ENCODE data around the gene CHSY1.

Gene CHSY1

DNA sequence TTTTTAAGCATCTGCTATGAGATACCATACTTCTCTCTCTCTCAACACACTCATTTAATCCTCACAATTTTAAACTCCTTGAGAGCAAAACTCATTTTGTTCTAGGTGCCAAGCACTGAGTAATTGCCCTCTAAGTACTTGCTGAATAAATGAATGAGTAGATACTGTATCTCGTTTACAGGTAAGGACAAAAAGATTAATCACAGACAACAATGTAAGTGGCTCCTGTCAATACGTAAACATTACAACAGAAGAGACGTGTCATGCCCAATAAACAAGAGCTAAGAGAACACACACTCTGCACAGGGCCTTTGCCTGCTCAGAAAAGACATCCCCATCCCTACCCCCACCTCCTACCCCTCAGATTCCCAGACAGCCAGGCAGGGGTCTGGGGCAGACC, 59.8 kb downstream of the CHSY1 start:
- Histone ChIP-seq H3K36me3 (ENCODE audit: control insufficient read depth in 1 of 2, insufficient read depth in 2 of 2, low read length in 2 of 2) (no peaks in the 10 kb centered on the region), H4K12ac (ENCODE audit: low read depth, low read length) (no peak overlapping the region), H3K27me3 (ENCODE audit: insufficient read depth, low read length) (no peaks in the 10 kb centered on the region), H2BK12ac (ENCODE audit: low read length) (no peak overlapping the region), H3K9me3 (ENCODE audit: insufficient read depth, low read depth, low read length) (no peaks in the 10 kb centered on the region), H3K14ac (ENCODE audit: low read length) (no peak overlapping the region), H4K8ac (ENCODE audit: low read depth, low read length) (no peak overlapping the region), H2AK5ac (ENCODE audit: low read length) (no peak overlapping the region), H3K4me2 (ENCODE audit: low read length) (no peak overlapping the region), H2AFZ (ENCODE audit: insufficient read depth, low read length, poor library complexity) (no peak overlapping the region), H3K79me2 (ENCODE audit: control insufficient read depth, insufficient read depth, low read length, poor library complexity) (peaks cover 2% of the 10 kb centered on the region), H2BK5ac (ENCODE audit: low read depth, low read length, poor library complexity) (no peak overlapping the region), H3K9ac (ENCODE audit: low read length) (no peak overlapping the region), H4K91ac (ENCODE audit: low read depth, low read length) (no peak overlapping the region), H3K18ac (ENCODE audit: low read length) (no peak overlapping the region), H3K4me3 (ENCODE audit: low read depth, low read length) (no peak overlapping the region), H2BK120ac (ENCODE audit: insufficient read depth, low read length, poor library complexity) (no peak overlapping the region), H3K4me1 (ENCODE audit: control insufficient read depth in 1 of 2, insufficient read depth in 2 of 2, low read length in 2 of 2) (peaks cover 4 to 11% of the 10 kb centered on the region in 2 experiments), H3K79me1 (ENCODE audit: low read length) (no peaks in the 10 kb centered on the region), H3K4ac (ENCODE audit: low read depth, low read length) (no peak overlapping the region), H3K23ac (ENCODE audit: low read length) (no peak overlapping the region), H3K27ac (ENCODE audit: low read depth, low read length) (no peak overlapping the region)
- WGBS (ENCODE audit: extremely low coverage, insufficient coverage, insufficient read length), result no CpG with 5 or more reads among the region's 3 CpGs
- no peak for DNase-seq

DNA sequence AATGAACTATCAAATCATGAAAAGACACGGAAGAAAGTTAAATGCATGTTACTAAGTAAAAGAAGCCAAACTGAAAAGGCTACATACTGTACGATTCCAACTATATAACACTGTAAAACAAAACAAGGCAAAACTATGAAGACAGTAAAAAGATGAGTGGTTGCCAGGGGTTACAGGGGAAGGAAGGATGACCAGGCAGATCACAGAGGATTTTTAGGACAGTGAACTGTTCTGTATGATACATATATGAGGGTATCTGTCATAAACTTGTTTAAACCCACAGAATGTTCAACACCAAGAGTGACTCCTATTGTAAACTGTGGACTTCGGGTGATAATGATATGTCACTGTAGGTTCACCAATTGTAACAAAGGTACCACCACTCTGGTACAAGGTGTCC, 60.6 kb downstream of the CHSY1 start:
- Histone ChIP-seq H3K79me2 (ENCODE audit: control insufficient read depth, insufficient read depth, low read length, poor library complexity) (peaks cover 2% of the 10 kb centered on the region), H2BK12ac (ENCODE audit: low read length) (no peak overlapping the region), H4K12ac (ENCODE audit: low read depth, low read length) (no peak overlapping the region), H3K4me2 (ENCODE audit: low read length) (no peak overlapping the region), H4K8ac (ENCODE audit: low read depth, low read length) (no peak overlapping the region), H4K91ac (ENCODE audit: low read depth, low read length) (no peak overlapping the region), H3K4me1 (ENCODE audit: control insufficient read depth in 1 of 2, insufficient read depth in 2 of 2, low read length in 2 of 2) (peaks cover 4 to 11% of the 10 kb centered on the region in 2 experiments), H3K9me3 (ENCODE audit: insufficient read depth, low read depth, low read length) (no peaks in the 10 kb centered on the region), H3K27me3 (ENCODE audit: insufficient read depth, low read length) (no peaks in the 10 kb centered on the region), H3K27ac (ENCODE audit: low read depth, low read length) (no peak overlapping the region), H3K18ac (ENCODE audit: low read length) (no peak overlapping the region), H3K9ac (ENCODE audit: low read length) (no peak overlapping the region), H3K79me1 (ENCODE audit: low read length) (no peaks in the 10 kb centered on the region), H3K4me3 (ENCODE audit: low read depth, low read length) (no peak overlapping the region), H2AFZ (ENCODE audit: insufficient read depth, low read length, poor library complexity) (no peak overlapping the region), H3K36me3 (ENCODE audit: control insufficient read depth in 1 of 2, insufficient read depth in 2 of 2, low read length in 2 of 2) (no peaks in the 10 kb centered on the region), H2AK5ac (ENCODE audit: low read length) (no peak overlapping the region), H3K14ac (ENCODE audit: low read length) (no peak overlapping the region), H3K23ac (ENCODE audit: low read length) (no peak overlapping the region), H2BK5ac (ENCODE audit: low read depth, low read length, poor library complexity) (no peak overlapping the region), H3K4ac (ENCODE audit: low read depth, low read length) (no peak overlapping the region), H2BK120ac (ENCODE audit: insufficient read depth, low read length, poor library complexity) (no peak overlapping the region)
- no peak for DNase-seq
- WGBS (ENCODE audit: extremely low coverage, insufficient coverage, insufficient read length), result no CpG with 5 or more reads among the region's 3 CpGs

DNA sequence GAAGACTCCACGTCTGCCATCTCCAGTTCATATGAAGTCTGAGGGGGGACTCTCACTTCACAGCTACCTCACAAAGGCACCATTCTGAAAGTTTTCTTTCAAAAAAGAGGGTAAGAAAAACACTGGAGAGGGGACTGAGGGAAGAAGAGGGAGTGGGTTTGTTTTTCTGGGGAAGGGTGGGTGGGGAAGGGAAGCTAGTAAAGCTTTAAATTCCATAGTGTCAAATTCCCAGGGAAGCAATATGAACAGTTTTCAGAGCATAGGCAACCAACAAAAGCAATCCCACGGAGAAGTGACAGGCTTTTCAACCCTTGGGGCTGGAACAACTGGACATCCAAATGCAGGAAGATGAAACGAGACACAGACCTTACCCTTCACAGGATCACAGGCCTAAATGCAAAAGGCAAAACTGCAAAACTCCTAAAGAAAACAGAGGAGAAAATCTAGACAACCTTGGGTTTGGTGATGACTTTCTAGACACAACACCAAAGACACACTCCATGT, 61.7 kb downstream of the CHSY1 start:
- no peak overlapping the region for H4K12ac ChIP-seq (ENCODE audit: low read depth, low read length)
- no CpG with 5 or more reads among the region's 3 CpGs for WGBS (ENCODE audit: extremely low coverage, insufficient coverage, insufficient read length)

DNA sequence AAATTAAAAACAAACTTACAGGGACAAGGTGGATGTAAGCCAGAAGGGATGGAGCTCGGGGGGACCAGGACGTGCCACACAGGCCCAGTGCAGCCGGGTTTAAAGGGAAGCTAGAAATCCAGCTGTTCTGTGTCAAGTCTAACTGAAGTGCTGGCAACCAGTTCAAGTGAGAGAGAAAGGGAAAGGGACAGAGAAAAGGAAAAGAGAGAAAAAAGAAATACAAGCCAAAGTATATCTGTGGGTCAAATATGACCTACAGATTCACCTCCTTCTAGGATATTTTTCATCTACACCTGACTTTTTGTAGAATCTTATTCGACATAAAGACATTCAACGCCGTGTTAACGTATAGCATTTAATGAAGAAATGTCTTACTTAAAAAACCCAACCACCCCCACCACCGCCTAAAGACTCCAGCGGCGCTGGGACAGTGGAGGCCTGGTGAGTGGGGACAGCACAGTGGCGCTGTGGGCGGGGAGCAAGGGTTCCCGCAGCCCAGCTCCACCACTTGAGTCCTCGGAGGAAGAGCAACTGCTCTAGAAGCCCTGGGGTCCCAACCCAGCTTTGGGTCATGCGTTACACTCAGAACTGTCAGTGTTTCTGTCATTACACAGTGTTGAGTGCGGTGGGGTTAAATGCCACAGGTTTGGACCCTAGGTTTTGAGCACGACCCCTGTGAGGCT, 62.3 kb downstream of the CHSY1 start:
- Histone ChIP-seq H3K4me1 (ENCODE audit: control insufficient read depth in 1 of 2, insufficient read depth in 2 of 2, low read length in 2 of 2) (peaks cover 8 to 14% of the 10 kb centered on the region in 2 experiments), H3K4me2 (ENCODE audit: low read length) (no peak overlapping the region), H3K4me3 (ENCODE audit: low read depth, low read length) (no peak overlapping the region), H2BK12ac (ENCODE audit: low read length) (peak overlapping the region; percentile 26), H2BK5ac (ENCODE audit: low read depth, low read length, poor library complexity) (no peak overlapping the region), H4K91ac (ENCODE audit: low read depth, low read length) (peak overlapping the region; percentile 4), H2AFZ (ENCODE audit: insufficient read depth, low read length, poor library complexity) (peak overlapping the region; percentile 31), H3K23ac (ENCODE audit: low read length) (no peak overlapping the region), H3K79me1 (ENCODE audit: low read length) (peaks cover 3% of the 10 kb centered on the region), H3K18ac (ENCODE audit: low read length) (peak overlapping the region; percentile 68), H4K8ac (ENCODE audit: low read depth, low read length) (no peak overlapping the region), H3K79me2 (ENCODE audit: control insufficient read depth, insufficient read depth, low read length, poor library complexity) (peaks cover 2% of the 10 kb centered on the region), H4K12ac (ENCODE audit: low read depth, low read length) (no peak overlapping the region), H2AK5ac (ENCODE audit: low read length) (no peak overlapping the region), H3K9me3 (ENCODE audit: insufficient read depth, low read depth, low read length) (no peaks in the 10 kb centered on the region), H3K14ac (ENCODE audit: low read length) (peak overlapping the region; percentile 27), H3K27me3 (ENCODE audit: insufficient read depth, low read length) (no peaks in the 10 kb centered on the region), H3K27ac (ENCODE audit: low read depth, low read length) (no peak overlapping the region), H3K36me3 (ENCODE audit: control insufficient read depth in 1 of 2, insufficient read depth in 2 of 2, low read length in 2 of 2) (no peaks in the 10 kb centered on the region), H3K4ac (ENCODE audit: low read depth, low read length) (peak overlapping the region; percentile 52), H3K9ac (ENCODE audit: low read length) (no peak overlapping the region), H2BK120ac (ENCODE audit: insufficient read depth, low read length, poor library complexity) (no peak overlapping the region)
- no CpG with 5 or more reads among the region's 17 CpGs for WGBS (ENCODE audit: extremely low coverage, insufficient coverage, insufficient read length)
- no peak for DNase-seq

More for the DNA sequence above, 61.7 kb downstream of the CHSY1 start:
- H3K23ac ChIP-seq (ENCODE audit: low read length), result no peak overlapping the region
- H3K79me1 ChIP-seq (ENCODE audit: low read length), result peaks cover 3% of the 10 kb centered on the region
- H3K4me3 ChIP-seq (ENCODE audit: low read depth, low read length), result no peak overlapping the region
- DNase-seq, result no peak
- H4K8ac ChIP-seq (ENCODE audit: low read depth, low read length), result no peak overlapping the region
- H3K4me1 ChIP-seq (ENCODE audit: control insufficient read depth in 1 of 2, insufficient read depth in 2 of 2, low read length in 2 of 2), result peaks cover 8 to 14% of the 10 kb centered on the region in 2 experiments
- no peak overlapping the region for H2BK120ac ChIP-seq (ENCODE audit: insufficient read depth, low read length, poor library complexity)
- H3K4ac ChIP-seq (ENCODE audit: low read depth, low read length), result peak overlapping the region; percentile 52
- H2BK12ac ChIP-seq (ENCODE audit: low read length), result no peak overlapping the region
- no peak overlapping the region for H2AFZ ChIP-seq (ENCODE audit: insufficient read depth, low read length, poor library complexity)
- peak overlapping the region; percentile 68 for H3K18ac ChIP-seq (ENCODE audit: low read length)
- H3K36me3 ChIP-seq (ENCODE audit: control insufficient read depth in 1 of 2, insufficient read depth in 2 of 2, low read length in 2 of 2), result no peaks in the 10 kb centered on the region
- no peak overlapping the region for H3K4me2 ChIP-seq (ENCODE audit: low read length)
- no peak overlapping the region for H3K27ac ChIP-seq (ENCODE audit: low read depth, low read length)
- H2BK5ac ChIP-seq (ENCODE audit: low read depth, low read length, poor library complexity), result no peak overlapping the region
- H3K9me3 ChIP-seq (ENCODE audit: insufficient read depth, low read depth, low read length), result no peaks in the 10 kb centered on the region
- H3K27me3 ChIP-seq (ENCODE audit: insufficient read depth, low read length), result no peaks in the 10 kb centered on the region
- H3K79me2 ChIP-seq (ENCODE audit: control insufficient read depth, insufficient read depth, low read length, poor library complexity), result peaks cover 2% of the 10 kb centered on the region
- H4K91ac ChIP-seq (ENCODE audit: low read depth, low read length), result peak overlapping the region; percentile 4
- no peak overlapping the region for H3K9ac ChIP-seq (ENCODE audit: low read length)
- peak overlapping the region; percentile 27 for H3K14ac ChIP-seq (ENCODE audit: low read length)
- H2AK5ac ChIP-seq (ENCODE audit: low read length), result no peak overlapping the region

All from trophoblast cell (in vitro differentiated cells and primary cell).